Amniotic stem cell (primary cell): ENCODE measurements around the gene IBA57.
A peak's percentile ranks its signal among the peaks of the same experiment; 100 is the strongest.

Source experiments
- DNase-seq: peaks from one replicate; lab custom pipeline; 2025; lab: John Stamatoyannopoulos, UW

Gene IBA57

GRCh38 chr1:228165372-228166169 is at the start of gene IBA57:
TSS of gene IBA57 (plus strand) at chr1:228165804. CDS start at chr1:228165817, 13 bp downstream.
- peak; percentile 97 for DNase-seq

GRCh38 chr1:228117335-228117734 is 48.3 kb upstream of the IBA57 start:
- no peak for DNase-seq

GRCh38 chr1:228118040-228118439 is 47.6 kb upstream of the IBA57 start:
- no peak for DNase-seq

GRCh38 chr1:228120351-228120750 is 45.3 kb upstream of the IBA57 start:
- no peak for DNase-seq

GRCh38 chr1:228120857-228121489 is 44.6 kb upstream of the IBA57 start:
- no peak for DNase-seq

DNA sequence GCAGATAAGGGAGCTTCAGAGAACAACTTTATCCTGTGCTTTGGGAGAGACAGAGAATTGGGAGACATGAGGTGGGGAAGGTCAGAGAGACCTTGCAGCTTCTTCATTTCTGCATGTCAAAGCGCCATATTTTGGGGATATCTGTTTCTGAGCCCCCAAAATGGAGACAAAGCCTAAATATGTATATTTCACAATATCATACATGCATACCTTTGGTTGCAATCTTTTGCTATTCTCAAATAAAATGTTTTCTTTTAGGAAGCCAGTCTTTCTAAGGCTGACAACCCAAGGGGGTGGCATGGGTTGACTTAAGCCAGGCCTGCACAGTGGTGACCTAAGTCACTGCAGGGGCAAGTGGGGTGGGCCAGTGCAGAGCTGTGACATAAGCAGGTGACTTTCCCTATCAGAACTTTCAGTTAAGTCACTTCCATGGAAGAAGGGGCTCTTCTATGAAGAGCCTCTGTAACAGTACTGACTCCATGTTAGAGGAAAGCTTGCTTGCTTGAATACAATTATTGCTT is 42.6 kb upstream of the IBA57 start:
- DNase-seq: no peak

DNA sequence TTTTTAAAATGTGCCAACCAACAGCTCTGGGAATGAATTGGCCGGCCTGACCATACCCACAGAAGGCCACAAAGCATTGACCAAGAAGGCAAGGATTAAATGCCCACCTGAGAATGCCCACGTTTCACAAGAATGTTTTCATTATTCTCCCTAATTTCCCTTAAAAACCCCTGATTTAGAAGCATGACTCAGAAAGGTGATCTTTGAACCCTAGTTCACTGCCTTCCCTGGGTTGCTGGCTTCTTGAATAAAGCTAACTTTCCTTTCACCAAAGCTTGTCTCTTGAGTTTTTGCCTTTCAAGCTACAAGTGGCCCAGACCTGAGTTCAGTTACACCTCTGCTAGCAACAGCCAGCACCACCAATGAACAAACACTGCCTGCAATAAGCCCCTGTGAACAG is 42.1 kb upstream of the IBA57 start:
- DNase-seq: no peak

- DNase-seq: no peak
Measured at GRCh38 chr1:228125185-228125584, 40.4 kb upstream of the IBA57 start.

GRCh38 chr1:228131766-228132165 is 33.8 kb upstream of the IBA57 start:
- DNase-seq: no peak

DNA sequence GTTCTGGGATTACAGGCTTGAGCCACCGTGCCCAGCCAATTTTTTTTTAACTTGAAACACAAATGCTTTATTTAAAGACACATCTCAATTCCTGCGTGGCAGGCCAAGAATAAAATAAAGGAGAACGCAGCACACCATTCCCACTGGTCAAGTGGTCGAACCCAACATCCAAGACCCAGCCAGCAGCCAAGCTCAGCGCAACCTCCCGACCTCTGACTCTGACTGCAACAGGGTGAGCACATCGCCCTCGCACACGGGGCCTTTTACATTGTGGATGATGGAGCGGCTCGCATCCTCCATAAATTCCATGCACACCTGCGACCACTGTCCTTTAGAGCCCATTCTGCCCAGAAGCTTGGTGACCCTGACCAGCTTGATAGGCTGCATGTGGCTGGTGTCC is 31.0 kb upstream of the IBA57 start:
- no peak for DNase-seq

DNA sequence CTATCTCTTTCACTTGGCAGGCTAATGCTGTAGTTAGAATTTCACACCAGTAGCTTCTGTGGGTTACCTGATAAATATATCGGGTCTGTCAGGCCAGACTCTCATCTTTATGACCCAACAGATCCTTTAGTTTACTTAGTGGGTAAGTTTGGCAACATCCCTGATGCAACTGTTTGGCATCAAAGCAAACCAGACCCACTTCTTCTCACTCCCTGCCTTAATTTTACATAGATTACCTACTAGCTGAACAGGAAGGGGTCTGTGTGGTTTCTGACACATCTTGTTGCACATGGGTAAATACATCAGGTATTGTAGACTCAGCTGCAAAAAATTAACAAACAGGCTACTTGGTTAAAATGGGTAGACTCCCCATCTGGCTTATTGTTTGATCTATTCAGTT is 28.7 kb upstream of the IBA57 start:
- DNase-seq: no peak

DNA sequence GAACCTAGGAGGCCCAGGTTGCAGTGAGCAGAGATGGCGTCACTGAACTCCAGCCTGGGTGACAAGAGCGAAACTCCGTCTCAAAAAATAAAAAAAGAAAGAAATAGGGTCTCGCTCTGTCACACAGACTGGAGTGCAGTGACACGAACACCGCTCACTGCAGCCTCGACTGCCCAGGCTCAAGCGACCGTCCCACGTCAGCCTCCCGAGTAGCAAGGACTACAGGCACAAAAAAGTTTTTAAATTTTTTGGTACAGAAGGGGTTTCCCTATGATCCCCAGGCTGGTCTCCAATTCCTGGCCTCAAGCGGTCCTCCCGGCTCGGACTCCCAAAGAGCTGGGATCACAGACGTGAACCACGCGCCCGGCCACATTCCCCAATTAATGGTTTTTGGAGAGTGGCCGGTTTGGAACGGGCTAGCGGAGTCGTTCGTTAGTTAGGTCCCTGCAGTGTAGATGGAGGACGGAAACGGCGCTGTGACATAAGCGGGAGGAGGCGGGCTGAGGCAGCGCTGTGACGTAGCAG is 26.1 kb upstream of the IBA57 start:
- DNase-seq: no peak

DNA sequence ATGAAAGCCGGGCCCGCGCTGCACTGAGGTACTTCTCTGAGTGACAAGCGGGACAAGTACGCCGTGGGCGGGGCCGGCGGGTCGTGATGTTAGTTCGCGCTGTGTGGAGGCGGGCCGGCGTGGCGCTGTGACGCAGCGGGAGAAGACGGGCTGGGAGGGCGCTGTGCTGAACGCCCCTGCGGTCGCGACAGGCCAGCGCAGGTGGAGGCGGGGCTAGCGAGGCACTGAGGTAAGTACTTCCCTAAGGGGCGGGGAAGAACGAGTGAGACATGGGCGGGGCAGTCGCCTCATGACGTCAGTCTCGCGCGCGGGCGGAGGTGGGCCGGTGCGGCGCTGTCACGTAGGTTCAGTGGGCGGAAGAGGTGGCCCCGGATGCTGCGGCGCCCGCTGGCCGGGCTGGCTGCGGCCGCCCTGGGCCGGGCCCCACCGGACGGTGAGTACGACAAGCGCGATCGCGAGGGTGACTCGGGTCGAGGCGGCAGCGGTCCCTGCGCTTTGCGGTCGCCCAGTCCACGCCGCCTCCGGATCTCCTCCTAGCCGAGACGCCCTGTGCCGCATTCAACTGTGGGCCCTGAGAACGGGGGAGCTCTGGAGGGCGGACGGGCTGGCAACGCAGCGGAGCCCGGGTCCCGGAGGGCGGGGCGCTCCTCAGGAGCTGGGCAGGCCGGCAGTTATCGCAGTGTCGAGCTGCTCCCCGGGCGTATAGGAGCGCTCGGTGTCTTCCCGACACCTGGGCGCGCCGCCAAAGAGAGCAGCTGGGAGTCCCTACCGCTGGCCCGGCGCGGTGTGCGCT is 25.5 kb upstream of the IBA57 start, which contains the start of gene GUK1:
TSS of gene GUK1 (plus strand) at position 349 of the 793 bp plus-strand sequence. CDS start at position 373, 24 bp downstream.
- peak; percentile 98 for DNase-seq

DNA sequence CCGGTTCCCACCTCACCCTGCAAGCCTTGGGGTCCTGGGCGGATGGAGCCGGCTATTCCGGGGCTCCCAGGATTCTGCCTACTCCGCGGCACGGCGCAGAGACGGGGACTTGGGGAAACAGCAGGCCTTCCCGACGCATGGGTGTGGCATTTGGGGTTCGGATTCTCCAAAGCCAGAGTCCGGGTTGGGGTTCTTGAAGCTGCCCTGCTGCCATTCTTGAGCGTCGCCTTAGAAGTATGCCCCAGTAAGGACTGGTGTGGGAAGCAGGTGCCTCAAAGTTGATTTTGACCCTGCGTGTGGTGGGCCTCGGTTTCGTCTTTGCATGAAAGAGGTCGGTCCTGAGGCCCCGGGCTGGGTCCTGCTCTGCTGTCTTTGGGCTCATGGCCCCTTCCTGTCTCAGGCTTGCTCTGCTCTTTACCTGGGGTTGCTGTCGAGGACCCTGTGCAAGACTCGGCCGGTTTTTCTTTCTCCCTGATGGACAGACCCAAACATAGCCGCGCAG is 24.8 kb upstream of the IBA57 start:
- DNase-seq: no peak

DNA sequence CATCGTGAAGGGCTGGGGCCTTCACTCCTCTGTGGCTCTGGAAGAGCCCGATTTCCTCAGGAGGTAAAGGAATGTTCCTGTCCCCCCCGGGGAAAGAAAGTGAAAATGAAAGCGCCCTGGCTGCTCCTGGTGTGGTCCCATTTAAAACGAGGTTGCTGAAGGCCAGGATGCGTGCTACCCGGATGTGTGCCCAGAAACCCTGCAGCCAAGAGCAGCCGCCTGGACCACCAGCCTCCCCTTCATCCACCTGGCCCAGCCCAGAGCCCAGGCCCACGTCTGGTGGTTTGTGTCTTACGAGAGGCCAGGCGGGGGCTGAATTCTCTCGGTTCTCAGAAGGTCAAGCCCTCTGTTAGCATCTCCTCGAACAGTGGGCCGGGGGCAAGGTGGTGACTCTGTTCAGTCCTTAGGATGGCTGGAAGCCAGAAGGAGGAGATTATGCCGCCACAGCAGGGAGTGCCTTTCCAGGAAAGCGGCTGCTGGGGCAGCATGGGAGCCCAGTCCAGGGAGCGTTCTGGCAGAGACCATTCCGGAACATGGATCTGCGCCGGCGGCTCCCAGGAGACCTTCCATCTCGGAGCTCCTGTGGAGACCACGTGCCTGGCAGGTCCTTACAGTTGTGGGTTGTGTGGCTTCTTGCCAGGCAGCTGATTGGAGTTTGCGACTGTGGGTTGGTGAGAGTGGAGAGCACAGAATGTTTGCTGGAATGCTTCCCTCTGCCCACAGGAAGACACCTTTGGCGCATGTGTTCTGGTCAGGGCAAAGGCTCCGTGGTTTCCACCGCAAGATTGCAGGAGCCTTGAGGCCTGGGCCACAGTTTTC is 24.2 kb upstream of the IBA57 start:
- DNase-seq: no peak

- no peak for DNase-seq
Measured at GRCh38 chr1:228142155-228142691, 23.4 kb upstream of the IBA57 start.

DNA sequence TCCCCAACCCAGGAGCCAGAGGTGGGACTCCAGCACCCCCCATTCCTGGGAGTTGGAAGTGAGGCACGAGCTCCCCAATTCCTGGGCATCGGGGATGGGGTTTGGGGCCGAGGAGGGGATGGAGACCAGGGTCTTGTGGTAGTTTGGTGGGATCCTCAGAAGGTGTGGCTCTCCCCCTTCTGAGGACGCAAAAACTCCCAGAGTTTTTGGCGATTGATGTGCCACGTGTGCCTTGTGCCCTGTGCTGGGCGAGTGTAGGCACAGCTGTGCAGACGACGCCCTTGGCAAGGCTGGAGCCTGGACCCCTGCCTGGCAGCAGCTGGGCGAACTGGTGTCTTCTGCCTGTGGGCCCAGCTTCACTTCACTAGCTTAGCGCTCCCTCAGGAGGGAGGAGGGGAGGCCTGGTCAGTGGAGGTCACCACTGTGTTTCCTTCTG is 22.9 kb upstream of the IBA57 start:
- no peak for DNase-seq

DNA sequence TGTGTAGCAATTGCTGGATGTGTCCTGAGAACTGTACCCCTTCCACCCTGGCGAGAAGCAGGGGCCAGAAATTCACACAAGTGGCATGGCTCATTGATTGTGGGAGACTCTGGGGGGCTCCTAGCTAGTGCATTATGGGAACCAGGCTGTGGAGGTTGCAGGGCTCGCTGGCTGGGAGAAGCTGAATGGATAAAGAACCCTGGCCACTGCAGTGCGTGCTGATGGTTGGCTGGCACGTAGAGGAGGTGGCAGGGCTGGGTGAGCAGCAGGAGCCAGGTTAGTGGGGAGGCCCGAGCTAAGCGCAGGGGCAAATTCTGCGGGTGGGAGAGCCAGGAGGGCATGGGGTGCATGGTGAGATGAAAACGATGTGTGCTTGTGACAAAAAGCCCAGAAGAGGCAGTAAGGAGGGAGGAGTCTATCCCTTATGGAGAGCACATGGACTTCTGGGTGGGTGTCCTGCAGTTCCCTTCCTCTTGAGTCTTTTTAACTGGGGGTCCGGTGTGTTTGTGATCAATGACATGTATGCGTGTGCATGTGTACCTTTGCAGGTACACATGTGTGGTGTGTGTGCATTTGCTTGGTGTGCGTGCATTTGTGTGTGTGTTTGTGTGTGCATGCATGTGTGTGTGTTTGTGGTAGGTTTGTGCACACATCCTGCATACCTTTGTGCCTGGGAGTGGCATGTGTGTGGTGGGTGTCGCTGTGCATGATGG is 22.0 kb upstream of the IBA57 start:
- no peak for DNase-seq

DNA sequence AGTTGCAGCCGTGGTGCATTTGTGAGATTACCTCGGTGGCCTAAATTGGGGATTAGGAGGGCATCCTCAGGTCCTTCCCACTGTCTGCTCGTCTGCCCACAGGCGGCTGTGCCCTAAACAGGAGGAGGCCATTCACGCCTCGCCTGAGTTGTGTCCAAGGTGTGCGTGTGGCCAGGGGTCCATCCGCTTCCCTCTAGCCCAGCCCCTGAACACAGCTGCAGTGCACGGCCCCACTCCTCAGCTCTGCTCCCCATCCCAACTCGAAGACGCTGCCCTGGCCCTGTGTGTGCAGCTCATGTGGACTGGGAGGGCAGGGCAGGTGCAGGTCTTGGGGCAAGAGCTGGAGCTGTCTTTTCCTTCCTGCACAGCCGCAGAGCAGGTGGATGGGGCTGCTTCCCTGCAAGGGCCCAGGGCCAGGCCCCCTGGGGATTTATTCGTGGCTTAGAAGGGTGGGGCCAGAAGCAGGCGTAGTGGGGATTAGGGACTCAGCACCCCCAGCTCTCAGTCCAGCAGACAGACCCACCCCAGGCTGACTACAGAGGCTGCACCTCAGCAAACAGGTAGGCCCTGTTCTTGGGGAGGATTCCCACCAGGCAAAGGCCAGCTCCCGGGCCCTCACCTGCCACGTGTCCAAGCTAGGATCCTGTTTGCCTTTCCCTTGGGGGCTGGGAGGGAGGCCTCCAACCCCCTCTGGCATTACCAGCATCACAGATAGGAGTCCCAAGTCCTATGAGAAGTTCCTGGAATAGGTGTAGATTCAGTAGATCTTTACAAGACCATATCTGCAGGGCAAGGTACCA is 21.2 kb upstream of the IBA57 start:
- no peak for DNase-seq
